Measurements from ENCODE around the gene PHTF2. TPM values are rescaled to one million over a fixed set of nuclear protein-coding genes. Genes with fewer than 3 reads are reported as not detected.

The PHTF2 gene
- polyA plus RNA-seq, 1 of the 3 experiments (the other 2 are of a cell fraction), result 21.2 TPM

GRCh38 chr7:77877791-77878190 is 79.2 kb downstream of the PHTF2 start:
- H3K9ac ChIP-seq, result no peak overlapping the region
- peaks cover 17% of the 10 kb centered on the region for H3K79me2 ChIP-seq (ENCODE audit: insufficient read depth)
- no peaks in the 10 kb centered on the region for H3K27me3 ChIP-seq (ENCODE audit: insufficient read depth)
- no peak overlapping the region for H2AFZ ChIP-seq (ENCODE audit: low read depth)
- no peak for DNase-seq
- ChIA-PET CTCF (no interaction called here), POLR2A (no interaction called here)
- H3K4me3 ChIP-seq (ENCODE audit: low read depth in 2 of 2, low read length in 1 of 2), result no peak overlapping the region
- no peaks in the 10 kb centered on the region for H3K9me2 ChIP-seq
- TF ChIP-seq TCF12 (IDR thresholded peaks at IDR 0.05) (no peak), FOXJ3 (CRISPR knock-in tag; IDR thresholded peaks at IDR 0.05) (no peak), EZH2phosphoT487 (IDR thresholded peaks at IDR 0.05; ENCODE audit: borderline replicate concordance, low read depth) (no peak), JUND (IDR thresholded peaks at IDR 0.05) (no peak), RFX5 (IDR thresholded peaks at IDR 0.05; ENCODE audit: low read length) (no peak), TAF1 (IDR thresholded peaks at IDR 0.05; ENCODE audit: borderline replicate concordance, low read depth, low read length) (no peak), RCOR1 (IDR thresholded peaks at IDR 0.05; ENCODE audit: low read length) (no peak), NFIC (IDR thresholded peaks at IDR 0.05; ENCODE audit: borderline replicate concordance) (no peak), SIN3A (IDR thresholded peaks at IDR 0.05; ENCODE audit: borderline replicate concordance, low read depth, low read length) (no peak), RXRA (IDR thresholded peaks at IDR 0.05; ENCODE audit: borderline replicate concordance, low read depth) (no peak), MEF2A (IDR thresholded peaks at IDR 0.05; ENCODE audit: borderline replicate concordance, low read depth) (no peak), EP300 (IDR thresholded peaks at IDR 0.05; ENCODE audit: borderline replicate concordance in 1 of 2, low read depth in 1 of 2, low read length in 1 of 2) (no peak), GABPA (IDR thresholded peaks at IDR 0.05; ENCODE audit: low read depth) (no peak), TEAD4 (IDR thresholded peaks at IDR 0.05; ENCODE audit: borderline replicate concordance, insufficient read depth) (no peak), FOSL2 (IDR thresholded peaks at IDR 0.05; ENCODE audit: borderline replicate concordance, low read depth) (no peak), CTCF (IDR thresholded peaks at IDR 0.05) (no peak)
- TF ChIP-seq, protein P1, sequence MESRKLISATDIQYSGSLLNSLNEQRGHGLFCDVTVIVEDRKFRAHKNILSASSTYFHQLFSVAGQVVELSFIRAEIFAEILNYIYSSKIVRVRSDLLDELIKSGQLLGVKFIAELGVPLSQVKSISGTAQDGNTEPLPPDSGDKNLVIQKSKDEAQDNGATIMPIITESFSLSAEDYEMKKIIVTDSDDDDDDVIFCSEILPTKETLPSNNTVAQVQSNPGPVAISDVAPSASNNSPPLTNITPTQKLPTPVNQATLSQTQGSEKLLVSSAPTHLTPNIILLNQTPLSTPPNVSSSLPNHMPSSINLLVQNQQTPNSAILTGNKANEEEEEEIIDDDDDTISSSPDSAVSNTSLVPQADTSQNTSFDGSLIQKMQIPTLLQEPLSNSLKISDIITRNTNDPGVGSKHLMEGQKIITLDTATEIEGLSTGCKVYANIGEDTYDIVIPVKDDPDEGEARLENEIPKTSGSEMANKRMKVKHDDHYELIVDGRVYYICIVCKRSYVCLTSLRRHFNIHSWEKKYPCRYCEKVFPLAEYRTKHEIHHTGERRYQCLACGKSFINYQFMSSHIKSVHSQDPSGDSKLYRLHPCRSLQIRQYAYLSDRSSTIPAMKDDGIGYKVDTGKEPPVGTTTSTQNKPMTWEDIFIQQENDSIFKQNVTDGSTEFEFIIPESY (IDR thresholded peaks at IDR 0.05; ENCODE audit: borderline replicate concordance, low read depth), result no peak
- TF ChIP-seq, protein P2, sequence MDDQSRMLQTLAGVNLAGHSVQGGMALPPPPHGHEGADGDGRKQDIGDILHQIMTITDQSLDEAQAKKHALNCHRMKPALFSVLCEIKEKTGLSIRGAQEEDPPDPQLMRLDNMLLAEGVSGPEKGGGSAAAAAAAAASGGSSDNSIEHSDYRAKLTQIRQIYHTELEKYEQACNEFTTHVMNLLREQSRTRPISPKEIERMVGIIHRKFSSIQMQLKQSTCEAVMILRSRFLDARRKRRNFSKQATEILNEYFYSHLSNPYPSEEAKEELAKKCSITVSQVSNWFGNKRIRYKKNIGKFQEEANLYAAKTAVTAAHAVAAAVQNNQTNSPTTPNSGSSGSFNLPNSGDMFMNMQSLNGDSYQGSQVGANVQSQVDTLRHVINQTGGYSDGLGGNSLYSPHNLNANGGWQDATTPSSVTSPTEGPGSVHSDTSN (IDR thresholded peaks at IDR 0.05), result no peak
- TF ChIP-seq, protein P3, sequence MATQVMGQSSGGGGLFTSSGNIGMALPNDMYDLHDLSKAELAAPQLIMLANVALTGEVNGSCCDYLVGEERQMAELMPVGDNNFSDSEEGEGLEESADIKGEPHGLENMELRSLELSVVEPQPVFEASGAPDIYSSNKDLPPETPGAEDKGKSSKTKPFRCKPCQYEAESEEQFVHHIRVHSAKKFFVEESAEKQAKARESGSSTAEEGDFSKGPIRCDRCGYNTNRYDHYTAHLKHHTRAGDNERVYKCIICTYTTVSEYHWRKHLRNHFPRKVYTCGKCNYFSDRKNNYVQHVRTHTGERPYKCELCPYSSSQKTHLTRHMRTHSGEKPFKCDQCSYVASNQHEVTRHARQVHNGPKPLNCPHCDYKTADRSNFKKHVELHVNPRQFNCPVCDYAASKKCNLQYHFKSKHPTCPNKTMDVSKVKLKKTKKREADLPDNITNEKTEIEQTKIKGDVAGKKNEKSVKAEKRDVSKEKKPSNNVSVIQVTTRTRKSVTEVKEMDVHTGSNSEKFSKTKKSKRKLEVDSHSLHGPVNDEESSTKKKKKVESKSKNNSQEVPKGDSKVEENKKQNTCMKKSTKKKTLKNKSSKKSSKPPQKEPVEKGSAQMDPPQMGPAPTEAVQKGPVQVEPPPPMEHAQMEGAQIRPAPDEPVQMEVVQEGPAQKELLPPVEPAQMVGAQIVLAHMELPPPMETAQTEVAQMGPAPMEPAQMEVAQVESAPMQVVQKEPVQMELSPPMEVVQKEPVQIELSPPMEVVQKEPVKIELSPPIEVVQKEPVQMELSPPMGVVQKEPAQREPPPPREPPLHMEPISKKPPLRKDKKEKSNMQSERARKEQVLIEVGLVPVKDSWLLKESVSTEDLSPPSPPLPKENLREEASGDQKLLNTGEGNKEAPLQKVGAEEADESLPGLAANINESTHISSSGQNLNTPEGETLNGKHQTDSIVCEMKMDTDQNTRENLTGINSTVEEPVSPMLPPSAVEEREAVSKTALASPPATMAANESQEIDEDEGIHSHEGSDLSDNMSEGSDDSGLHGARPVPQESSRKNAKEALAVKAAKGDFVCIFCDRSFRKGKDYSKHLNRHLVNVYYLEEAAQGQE (IDR thresholded peaks at IDR 0.05; ENCODE audit: low read depth, low read length), result no peak
- no peaks in the 10 kb centered on the region for H3K9me3 ChIP-seq
- no peaks in the 10 kb centered on the region; a peak in 2 of 4 replicates for H3K4me1 ChIP-seq (ENCODE audit: control insufficient read depth in 1 of 2, insufficient read depth in 2 of 2, low read depth in 1 of 2, low read length in 1 of 2)
- H4K20me1 ChIP-seq (ENCODE audit: insufficient read depth), result no peaks in the 10 kb centered on the region
- H3K27ac ChIP-seq (ENCODE audit: low read depth in 2 of 2, low read length in 1 of 2), result peak overlapping the region in 1 of 2 experiments; percentile 9; a peak in 1 of 4 replicates
- H3K4me2 ChIP-seq, result no peak overlapping the region
- H3F3A ChIP-seq (replicated peaks; ENCODE audit: insufficient read depth), result peaks cover 5% of the 10 kb centered on the region
- peaks cover 0 to 3% of the 10 kb centered on the region in 2 experiments for H3K36me3 ChIP-seq (replicated peaks in 1 of 2; ENCODE audit: control insufficient read depth in 1 of 2, insufficient read depth in 2 of 2, low read length in 1 of 2)
- 77% methylated on average over 3 of the region's 3 CpGs for WGBS (ENCODE audit: low lambda C conversion rate)
